Progenitor cell of endocrine pancreas (in vitro differentiated cells): ENCODE results near the gene PAK5. TPM values are rescaled to one million over a fixed set of nuclear protein-coding genes. Genes with fewer than 3 reads are reported as not detected.

Experiments used
- DNase-seq: peaks from one replicate; pipeline ENCODE4 v3.0.0; 2021; ENCODE audit warnings: low spot score; ENCODE audit not compliant: unreplicated experiment
- H3K27ac Mint-ChIP-seq: 2 replicates; pipeline ENCODE4 v1.8.0; 2021; ENCODE audit warnings: mild to moderate bottlenecking, moderate library complexity, mixed read lengths
- H3K27me3 Mint-ChIP-seq: 2 replicates; pipeline ENCODE4 v1.8.0; 2021; ENCODE audit warnings: mixed read lengths
- H3K36me3 Mint-ChIP-seq: 2 replicates; pipeline ENCODE4 v1.8.0; 2022; ENCODE audit warnings: mixed read lengths; ENCODE audit not compliant: insufficient read depth
- H3K4me1 Mint-ChIP-seq: 2 replicates; pipeline ENCODE4 v1.8.0; 2021; ENCODE audit warnings: low read depth, mixed read lengths
- H3K4me3 Mint-ChIP-seq: 2 replicates; pipeline ENCODE4 v1.8.0; 2021; ENCODE audit warnings: low read depth, mild to moderate bottlenecking, moderate library complexity, mixed read lengths
- H3K9me3 Mint-ChIP-seq: 2 replicates; pipeline ENCODE4 v1.8.0; 2021; ENCODE audit warnings: low read depth, mixed read lengths
- CTCF ChIP-seq: fragments of 200-600 bp; sonication (generic); IDR thresholded peaks from one replicate; pipeline ENCODE4 v1.5.0; 2021; ENCODE audit warnings: antibody characterized with exemption, mild to moderate bottlenecking; ENCODE audit not compliant: unreplicated experiment
- total RNA-seq: library from RNA; stranded (reverse); gene quantifications from 2 replicates; pipeline ENCODE4 v1.2.1, GENCODE V29; 2021

The PAK5 gene
- total RNA-seq, 1 donor from 2014 or later = 12.2 TPM

DNA sequence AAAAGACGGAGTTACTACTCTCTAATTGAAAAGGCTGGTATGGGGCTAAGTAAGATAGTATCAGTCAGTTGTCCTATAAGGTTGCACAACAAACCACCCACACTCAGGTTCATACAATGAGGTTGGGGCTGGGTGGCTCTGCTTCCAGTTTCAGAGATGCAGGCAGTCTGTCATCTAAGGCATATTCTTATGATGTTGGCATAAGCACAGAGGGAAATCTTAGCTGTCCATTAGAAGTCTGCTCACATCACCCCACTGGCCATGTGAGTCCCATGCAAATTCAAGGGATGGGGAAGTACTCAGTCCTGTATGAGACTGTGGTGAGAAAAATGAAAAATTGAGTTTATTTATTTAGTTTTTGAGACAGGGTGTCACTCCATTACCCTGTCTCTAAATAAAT lies 205.9 kb downstream of the PAK5 start:
- H3K9me3 Mint-ChIP-seq = no peaks in the 10 kb centered on the region
- no peaks in the 10 kb centered on the region for H3K36me3 Mint-ChIP-seq
- no peaks in the 10 kb centered on the region for H3K27me3 Mint-ChIP-seq
- DNase-seq = no peak
- H3K27ac Mint-ChIP-seq = no peak overlapping the region
- no peak for TF ChIP-seq CTCF
- H3K4me3 Mint-ChIP-seq = no peak overlapping the region
- H3K4me1 Mint-ChIP-seq = no peaks in the 10 kb centered on the region

DNA sequence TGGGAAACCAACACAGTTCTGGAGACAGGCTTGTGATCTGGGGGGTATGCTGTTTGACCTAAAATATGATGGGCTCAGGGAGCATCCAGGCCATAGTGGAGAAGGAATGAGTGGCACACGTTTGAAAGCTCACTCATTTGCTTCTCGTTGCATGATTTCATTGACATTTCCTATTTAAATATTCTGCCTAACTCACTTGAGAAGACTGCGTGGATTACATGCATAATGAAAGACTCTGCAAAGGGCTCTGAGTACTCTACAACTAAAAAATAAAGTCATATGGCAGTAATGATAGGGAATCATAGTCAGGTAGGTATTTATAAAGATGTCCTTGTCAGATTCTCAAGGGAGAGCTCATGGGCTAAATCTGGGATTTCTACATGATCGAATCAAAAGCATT lies 206.6 kb downstream of the PAK5 start:
- no peaks in the 10 kb centered on the region for H3K36me3 Mint-ChIP-seq
- H3K27me3 Mint-ChIP-seq = no peaks in the 10 kb centered on the region
- H3K27ac Mint-ChIP-seq = no peak overlapping the region
- DNase-seq = no peak
- H3K9me3 Mint-ChIP-seq = no peaks in the 10 kb centered on the region
- TF ChIP-seq CTCF = no peak
- H3K4me3 Mint-ChIP-seq = no peak overlapping the region
- no peaks in the 10 kb centered on the region for H3K4me1 Mint-ChIP-seq

GRCh38 chr20:9630554-9630953 lies 208.3 kb downstream of the PAK5 start:
- no peak overlapping the region for H3K27ac Mint-ChIP-seq
- no peak for TF ChIP-seq CTCF
- peaks cover 1% of the 10 kb centered on the region for H3K4me1 Mint-ChIP-seq
- no peaks in the 10 kb centered on the region for H3K36me3 Mint-ChIP-seq
- DNase-seq = no peak
- H3K27me3 Mint-ChIP-seq = no peaks in the 10 kb centered on the region
- no peaks in the 10 kb centered on the region for H3K9me3 Mint-ChIP-seq
- no peak overlapping the region for H3K4me3 Mint-ChIP-seq

- no peaks in the 10 kb centered on the region for H3K9me3 Mint-ChIP-seq
- DNase-seq = no peak
- no peak overlapping the region for H3K4me3 Mint-ChIP-seq
- H3K27me3 Mint-ChIP-seq = no peaks in the 10 kb centered on the region
- no peak for TF ChIP-seq CTCF
- no peak overlapping the region for H3K27ac Mint-ChIP-seq
- H3K36me3 Mint-ChIP-seq = peaks cover 2% of the 10 kb centered on the region
- peaks cover 1% of the 10 kb centered on the region for H3K4me1 Mint-ChIP-seq
Observed at GRCh38 chr20:9629831-9630230, 209.0 kb downstream of the PAK5 start.

- peaks cover 3% of the 10 kb centered on the region for H3K36me3 Mint-ChIP-seq
- TF ChIP-seq CTCF = no peak
- H3K4me1 Mint-ChIP-seq = peaks cover 1% of the 10 kb centered on the region
- no peak overlapping the region for H3K27ac Mint-ChIP-seq
- no peak overlapping the region for H3K4me3 Mint-ChIP-seq
- no peak for DNase-seq
- peaks cover 2% of the 10 kb centered on the region for H3K9me3 Mint-ChIP-seq
- H3K27me3 Mint-ChIP-seq = no peaks in the 10 kb centered on the region
Observed at GRCh38 chr20:9628589-9628988, 210.3 kb downstream of the PAK5 start.
